SK-N-SH treated with all-trans-retinoic acid at 6 μM for 48 hours (cell line): ENCODE measurements around the gene CHST11.
"Not testable (repeated sequence)": the region's sequence is repeated elsewhere in the genome, so short reads cannot be mapped to it uniquely, and the experiment has no call there.

ENCODE experiments used
- ATAC-seq: fragments of 200-7000 bp; cut with Tn5 transposase; 3 replicates; pipeline ENCODE4 v1.9.1; 2020; ENCODE audit warnings: mild to moderate bottlenecking, moderate library complexity
- ARNTL ChIP-seq: fragments of 450-650 bp; formaldehyde crosslinking; IDR thresholded peaks from 2 replicates; pipeline ENCODE4 v1.5.0; 2020; ENCODE audit warnings: low read depth, mild to moderate bottlenecking, moderate library complexity, borderline replicate concordance
- BACH2 ChIP-seq: fragments of 250-450 bp; sonication (Bioruptor Pico); IDR thresholded peaks from 2 replicates; pipeline ENCODE4 v1.9.0; 2021; ENCODE audit warnings: mild to moderate bottlenecking, borderline replicate concordance
- CSDC2 ChIP-seq: fragments of 250-450 bp; sonication (Bioruptor Pico); IDR thresholded peaks from 2 replicates; pipeline ENCODE4 v1.5.0; 2020; ENCODE audit warnings: mild to moderate bottlenecking, moderate library complexity
- ESRRG ChIP-seq: fragments of 250-450 bp; sonication (Bioruptor Pico); IDR thresholded peaks from 2 replicates; pipeline ENCODE4 v1.6.1; 2021; ENCODE audit warnings: mild to moderate bottlenecking
- GLIS3 ChIP-seq: fragments of 250-450 bp; sonication (Bioruptor Pico); IDR thresholded peaks from 2 replicates; pipeline ENCODE4 v1.5.0; 2020; ENCODE audit warnings: mild to moderate bottlenecking, moderate library complexity
- ISL1 ChIP-seq: fragments of 250-450 bp; sonication (Bioruptor Pico); IDR thresholded peaks from 2 replicates; pipeline ENCODE4 v2.1.2; 2022; ENCODE audit warnings: mild to moderate bottlenecking, moderate library complexity
- OSR1 ChIP-seq: fragments of 250-450 bp; sonication (Bioruptor Pico); IDR thresholded peaks from 2 replicates; pipeline ENCODE4 v1.8.0; 2022; ENCODE audit warnings: moderate library complexity, mild to moderate bottlenecking, inconsistent platforms
- PPARA ChIP-seq: fragments of 250-450 bp; sonication (Bioruptor Pico); IDR thresholded peaks from 2 replicates; pipeline ENCODE4 v1.5.0; 2020; ENCODE audit warnings: mild to moderate bottlenecking, borderline replicate concordance
- RARB ChIP-seq: fragments of 250-450 bp; sonication (Bioruptor Pico); IDR thresholded peaks from 2 replicates; pipeline ENCODE4 v1.8.0; 2021; ENCODE audit warnings: mild to moderate bottlenecking, moderate library complexity
- SNAI2 ChIP-seq: fragments of 250-450 bp; sonication (Bioruptor Pico); IDR thresholded peaks from 2 replicates; pipeline ENCODE4 v1.5.0; 2020; ENCODE audit warnings: mild to moderate bottlenecking, moderate library complexity
- TCF4 ChIP-seq: fragments of 250-450 bp; sonication (Bioruptor Pico); IDR thresholded peaks from 2 replicates; pipeline ENCODE4 v1.8.0; 2021; ENCODE audit warnings: mild to moderate bottlenecking, moderate library complexity, borderline replicate concordance
- ZC3H10 ChIP-seq: fragments of 250-450 bp; sonication (Bioruptor Pico); IDR thresholded peaks from 2 replicates; pipeline ENCODE4 v1.5.1; 2021; ENCODE audit warnings: mild to moderate bottlenecking, moderate library complexity
- ZFP3 ChIP-seq: fragments of 250-450 bp; sonication (Bioruptor Pico); IDR thresholded peaks from 2 replicates; pipeline ENCODE4 v1.5.0; 2020; ENCODE audit warnings: mild to moderate bottlenecking, moderate library complexity
- ZFP30 ChIP-seq: fragments of 450-650 bp; formaldehyde crosslinking; IDR thresholded peaks from 2 replicates; pipeline ENCODE4 v1.5.0; 2022; ENCODE audit warnings: mild to moderate bottlenecking, moderate library complexity
- ZNF565 ChIP-seq: fragments of 450-650 bp; formaldehyde crosslinking; conservative IDR thresholded peaks from 2 replicates; pipeline ENCODE4 v1.5.0; 2020; ENCODE audit warnings: low read depth, mild to moderate bottlenecking, moderate library complexity
- ZNF70 ChIP-seq: fragments of 450-650 bp; formaldehyde crosslinking; IDR thresholded peaks from 2 replicates; pipeline ENCODE4 v1.5.0; 2020; ENCODE audit warnings: mild to moderate bottlenecking, moderate library complexity
- ZNF8 ChIP-seq: fragments of 450-650 bp; formaldehyde crosslinking; IDR thresholded peaks from 2 replicates; pipeline ENCODE4 v1.5.0; 2020; ENCODE audit warnings: mild to moderate bottlenecking, moderate library complexity
- TF ChIP-seq, protein P1 (sequence below): fragments of 250-450 bp; sonication (Bioruptor Pico); IDR thresholded peaks from 2 replicates; pipeline ENCODE4 v1.5.1; 2020; ENCODE audit warnings: low read depth, mild to moderate bottlenecking, moderate library complexity
- TF ChIP-seq, protein P2 (sequence below): fragments of 250-450 bp; sonication (Bioruptor Pico); IDR thresholded peaks from 2 replicates; pipeline ENCODE4 v1.5.1; 2021; ENCODE audit warnings: mild to moderate bottlenecking, moderate library complexity
- TF ChIP-seq, protein P3 (sequence below): fragments of 250-450 bp; sonication (Bioruptor Pico); IDR thresholded peaks from 2 replicates; pipeline ENCODE4 v1.8.0; 2020; ENCODE audit warnings: mild to moderate bottlenecking, moderate library complexity, borderline replicate concordance
- TF ChIP-seq, protein P4 (sequence below): fragments of 250-450 bp; sonication (Bioruptor Pico); IDR thresholded peaks from 2 replicates; pipeline ENCODE4 v1.5.0; 2020; ENCODE audit warnings: mild to moderate bottlenecking, moderate library complexity
- TF ChIP-seq, protein P5 (sequence below): fragments of 250-450 bp; sonication (Bioruptor Pico); IDR thresholded peaks from 2 replicates; pipeline ENCODE4 v1.8.0; 2021; ENCODE audit warnings: low read depth, mild to moderate bottlenecking, moderate library complexity, borderline replicate concordance

Gene CHST11

DNA sequence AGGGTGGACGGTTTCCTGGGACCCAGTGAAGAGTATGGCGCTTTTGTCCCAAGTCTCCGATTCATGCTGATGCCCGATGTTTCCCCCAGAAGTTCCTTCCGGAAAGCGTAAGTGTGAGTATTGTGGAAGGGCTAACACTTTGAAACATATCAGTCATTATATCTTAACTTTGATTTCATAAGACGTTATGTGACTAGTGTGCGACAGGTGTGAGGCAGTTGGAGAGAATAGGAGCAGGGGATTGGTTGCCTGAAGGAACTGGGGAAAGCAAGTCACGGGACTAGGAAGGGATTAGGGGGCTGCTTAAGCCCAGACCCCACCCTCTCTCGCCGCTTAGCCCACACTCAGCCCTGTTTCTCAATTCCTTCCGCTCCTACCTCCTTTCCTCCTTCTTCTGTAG lies 154.9 kb downstream of the CHST11 start (continued):
- TF ChIP-seq, protein P1, sequence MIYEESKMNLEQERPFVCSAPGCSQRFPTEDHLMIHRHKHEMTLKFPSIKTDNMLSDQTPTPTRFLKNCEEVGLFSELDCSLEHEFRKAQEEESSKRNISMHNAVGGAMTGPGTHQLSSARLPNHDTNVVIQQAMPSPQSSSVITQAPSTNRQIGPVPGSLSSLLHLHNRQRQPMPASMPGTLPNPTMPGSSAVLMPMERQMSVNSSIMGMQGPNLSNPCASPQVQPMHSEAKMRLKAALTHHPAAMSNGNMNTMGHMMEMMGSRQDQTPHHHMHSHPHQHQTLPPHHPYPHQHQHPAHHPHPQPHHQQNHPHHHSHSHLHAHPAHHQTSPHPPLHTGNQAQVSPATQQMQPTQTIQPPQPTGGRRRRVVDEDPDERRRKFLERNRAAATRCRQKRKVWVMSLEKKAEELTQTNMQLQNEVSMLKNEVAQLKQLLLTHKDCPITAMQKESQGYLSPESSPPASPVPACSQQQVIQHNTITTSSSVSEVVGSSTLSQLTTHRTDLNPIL (CRISPR knock-in tag) = no peak
- TF ChIP-seq, protein P2, sequence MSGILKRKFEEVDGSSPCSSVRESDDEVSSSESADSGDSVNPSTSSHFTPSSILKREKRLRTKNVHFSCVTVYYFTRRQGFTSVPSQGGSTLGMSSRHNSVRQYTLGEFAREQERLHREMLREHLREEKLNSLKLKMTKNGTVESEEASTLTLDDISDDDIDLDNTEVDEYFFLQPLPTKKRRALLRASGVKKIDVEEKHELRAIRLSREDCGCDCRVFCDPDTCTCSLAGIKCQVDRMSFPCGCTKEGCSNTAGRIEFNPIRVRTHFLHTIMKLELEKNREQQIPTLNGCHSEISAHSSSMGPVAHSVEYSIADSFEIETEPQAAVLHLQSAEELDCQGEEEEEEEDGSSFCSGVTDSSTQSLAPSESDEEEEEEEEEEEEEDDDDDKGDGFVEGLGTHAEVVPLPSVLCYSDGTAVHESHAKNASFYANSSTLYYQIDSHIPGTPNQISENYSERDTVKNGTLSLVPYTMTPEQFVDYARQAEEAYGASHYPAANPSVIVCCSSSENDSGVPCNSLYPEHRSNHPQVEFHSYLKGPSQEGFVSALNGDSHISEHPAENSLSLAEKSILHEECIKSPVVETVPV = no peak

DNA sequence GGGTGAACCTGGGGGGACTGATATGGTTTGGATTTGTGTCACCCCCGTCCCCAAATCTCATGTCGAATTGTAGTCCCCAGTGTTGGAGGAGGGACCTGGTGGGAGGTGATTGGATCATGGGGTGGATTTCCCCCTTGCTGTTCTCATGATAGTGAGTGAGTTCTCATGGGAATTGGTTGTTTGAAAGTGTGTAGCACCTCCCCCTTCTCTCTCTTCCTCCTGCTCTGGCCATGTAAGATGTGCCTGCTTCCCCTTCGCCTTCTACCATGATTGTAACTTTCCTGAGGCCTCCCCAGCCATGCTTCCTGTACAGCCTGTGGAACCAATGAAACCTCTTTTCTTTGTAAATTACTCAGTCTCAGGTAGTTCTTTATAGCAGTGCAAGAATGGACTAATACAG lies 156.6 kb downstream of the CHST11 start:
- not testable (repeated sequence) for ATAC-seq

DNA sequence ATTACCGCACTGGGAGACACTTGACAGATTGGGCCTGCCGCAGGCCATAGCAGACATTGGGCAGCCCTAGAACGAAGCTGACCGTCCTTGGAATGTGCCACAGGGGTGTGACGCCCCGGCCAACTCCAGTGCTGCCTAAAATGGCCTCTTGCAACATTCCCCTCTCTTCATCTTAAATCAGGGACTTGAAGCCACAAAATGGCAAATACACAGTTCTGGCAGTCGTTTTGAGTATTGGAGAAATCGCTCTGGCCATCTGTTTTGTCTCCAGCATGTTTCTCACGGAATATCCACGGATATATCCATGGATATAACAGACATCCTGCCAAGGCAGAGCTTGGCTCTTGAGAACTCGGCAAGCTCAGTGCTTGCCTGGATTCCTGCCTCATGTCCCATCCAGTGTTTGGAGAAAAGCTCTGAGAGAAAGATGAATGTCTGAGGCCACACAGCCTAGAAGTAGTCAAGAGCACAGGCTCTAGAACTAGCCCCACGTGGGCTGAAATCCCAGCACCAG lies 158.4 kb downstream of the CHST11 start:
- no peak for TF ChIP-seq ESRRG (CRISPR knock-in tag)
- TF ChIP-seq ZNF70 (CRISPR knock-in tag) = no peak
- TF ChIP-seq ISL1 (CRISPR knock-in tag) = no peak
- TF ChIP-seq ZFP30 (CRISPR knock-in tag) = no peak
- no peak for TF ChIP-seq ZC3H10 (CRISPR knock-in tag)
- TF ChIP-seq ARNTL = no peak
- TF ChIP-seq, protein P1 (CRISPR knock-in tag) = no peak
- TF ChIP-seq PPARA (CRISPR knock-in tag) = no peak
- TF ChIP-seq, protein P2 = no peak
- TF ChIP-seq, protein P3, sequence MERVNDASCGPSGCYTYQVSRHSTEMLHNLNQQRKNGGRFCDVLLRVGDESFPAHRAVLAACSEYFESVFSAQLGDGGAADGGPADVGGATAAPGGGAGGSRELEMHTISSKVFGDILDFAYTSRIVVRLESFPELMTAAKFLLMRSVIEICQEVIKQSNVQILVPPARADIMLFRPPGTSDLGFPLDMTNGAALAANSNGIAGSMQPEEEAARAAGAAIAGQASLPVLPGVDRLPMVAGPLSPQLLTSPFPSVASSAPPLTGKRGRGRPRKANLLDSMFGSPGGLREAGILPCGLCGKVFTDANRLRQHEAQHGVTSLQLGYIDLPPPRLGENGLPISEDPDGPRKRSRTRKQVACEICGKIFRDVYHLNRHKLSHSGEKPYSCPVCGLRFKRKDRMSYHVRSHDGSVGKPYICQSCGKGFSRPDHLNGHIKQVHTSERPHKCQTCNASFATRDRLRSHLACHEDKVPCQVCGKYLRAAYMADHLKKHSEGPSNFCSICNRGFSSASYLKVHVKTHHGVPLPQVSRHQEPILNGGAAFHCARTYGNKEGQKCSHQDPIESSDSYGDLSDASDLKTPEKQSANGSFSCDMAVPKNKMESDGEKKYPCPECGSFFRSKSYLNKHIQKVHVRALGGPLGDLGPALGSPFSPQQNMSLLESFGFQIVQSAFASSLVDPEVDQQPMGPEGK = no peak
- no peak for TF ChIP-seq RARB
- no peak for TF ChIP-seq BACH2 (CRISPR knock-in tag)
- TF ChIP-seq SNAI2 (CRISPR knock-in tag) = no peak
- no peak for TF ChIP-seq GLIS3 (CRISPR knock-in tag)
- no peak for TF ChIP-seq TCF4 (CRISPR knock-in tag)
- no peak for ATAC-seq

DNA sequence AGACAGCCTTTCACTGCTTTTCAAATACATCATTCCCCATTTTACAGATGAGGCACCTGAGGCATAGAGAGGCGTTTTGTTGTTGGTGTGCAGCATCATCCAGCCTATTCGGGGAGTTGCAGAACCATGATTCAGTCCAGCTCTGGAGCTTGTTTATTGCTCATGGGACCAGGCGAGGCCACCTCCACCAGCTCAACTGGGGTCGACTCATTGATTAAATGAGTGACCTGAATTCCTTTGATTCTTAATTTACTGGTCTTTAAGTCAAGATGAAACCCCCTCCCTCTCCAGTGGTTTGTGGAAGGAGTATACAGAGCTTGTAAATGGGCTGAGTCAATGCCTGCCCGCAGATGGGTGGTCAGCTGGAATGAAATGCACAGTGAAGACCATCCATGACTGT lies 161.9 kb downstream of the CHST11 start:
- TF ChIP-seq ARNTL = no peak
- no peak for TF ChIP-seq GLIS3 (CRISPR knock-in tag)
- TF ChIP-seq, protein P4, sequence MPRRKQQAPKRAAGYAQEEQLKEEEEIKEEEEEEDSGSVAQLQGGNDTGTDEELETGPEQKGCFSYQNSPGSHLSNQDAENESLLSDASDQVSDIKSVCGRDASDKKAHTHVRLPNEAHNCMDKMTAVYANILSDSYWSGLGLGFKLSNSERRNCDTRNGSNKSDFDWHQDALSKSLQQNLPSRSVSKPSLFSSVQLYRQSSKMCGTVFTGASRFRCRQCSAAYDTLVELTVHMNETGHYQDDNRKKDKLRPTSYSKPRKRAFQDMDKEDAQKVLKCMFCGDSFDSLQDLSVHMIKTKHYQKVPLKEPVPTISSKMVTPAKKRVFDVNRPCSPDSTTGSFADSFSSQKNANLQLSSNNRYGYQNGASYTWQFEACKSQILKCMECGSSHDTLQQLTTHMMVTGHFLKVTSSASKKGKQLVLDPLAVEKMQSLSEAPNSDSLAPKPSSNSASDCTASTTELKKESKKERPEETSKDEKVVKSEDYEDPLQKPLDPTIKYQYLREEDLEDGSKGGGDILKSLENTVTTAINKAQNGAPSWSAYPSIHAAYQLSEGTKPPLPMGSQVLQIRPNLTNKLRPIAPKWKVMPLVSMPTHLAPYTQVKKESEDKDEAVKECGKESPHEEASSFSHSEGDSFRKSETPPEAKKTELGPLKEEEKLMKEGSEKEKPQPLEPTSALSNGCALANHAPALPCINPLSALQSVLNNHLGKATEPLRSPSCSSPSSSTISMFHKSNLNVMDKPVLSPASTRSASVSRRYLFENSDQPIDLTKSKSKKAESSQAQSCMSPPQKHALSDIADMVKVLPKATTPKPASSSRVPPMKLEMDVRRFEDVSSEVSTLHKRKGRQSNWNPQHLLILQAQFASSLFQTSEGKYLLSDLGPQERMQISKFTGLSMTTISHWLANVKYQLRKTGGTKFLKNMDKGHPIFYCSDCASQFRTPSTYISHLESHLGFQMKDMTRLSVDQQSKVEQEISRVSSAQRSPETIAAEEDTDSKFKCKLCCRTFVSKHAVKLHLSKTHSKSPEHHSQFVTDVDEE = no peak
- ATAC-seq = no peak

DNA sequence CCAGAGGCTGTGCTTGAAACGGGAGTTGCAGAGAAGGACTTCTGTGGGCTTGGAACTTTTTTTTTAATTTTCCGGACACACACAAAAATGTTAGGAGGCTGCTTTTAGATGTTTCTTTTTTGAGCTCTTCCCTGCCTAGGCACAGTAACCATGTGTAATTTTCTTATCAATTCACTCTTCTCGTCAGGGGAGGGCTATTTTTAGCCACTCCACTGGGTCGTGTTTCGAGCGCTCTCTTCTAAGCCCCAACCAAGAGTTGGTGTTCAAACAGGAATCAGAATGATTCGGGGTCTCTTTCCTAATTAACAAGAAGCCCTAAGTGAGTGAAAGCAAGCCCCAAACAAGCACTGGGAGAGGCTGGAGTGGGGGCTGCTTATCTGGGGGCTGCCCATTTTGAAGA lies 162.6 kb downstream of the CHST11 start:
- ATAC-seq = no peak
- TF ChIP-seq, protein P5, sequence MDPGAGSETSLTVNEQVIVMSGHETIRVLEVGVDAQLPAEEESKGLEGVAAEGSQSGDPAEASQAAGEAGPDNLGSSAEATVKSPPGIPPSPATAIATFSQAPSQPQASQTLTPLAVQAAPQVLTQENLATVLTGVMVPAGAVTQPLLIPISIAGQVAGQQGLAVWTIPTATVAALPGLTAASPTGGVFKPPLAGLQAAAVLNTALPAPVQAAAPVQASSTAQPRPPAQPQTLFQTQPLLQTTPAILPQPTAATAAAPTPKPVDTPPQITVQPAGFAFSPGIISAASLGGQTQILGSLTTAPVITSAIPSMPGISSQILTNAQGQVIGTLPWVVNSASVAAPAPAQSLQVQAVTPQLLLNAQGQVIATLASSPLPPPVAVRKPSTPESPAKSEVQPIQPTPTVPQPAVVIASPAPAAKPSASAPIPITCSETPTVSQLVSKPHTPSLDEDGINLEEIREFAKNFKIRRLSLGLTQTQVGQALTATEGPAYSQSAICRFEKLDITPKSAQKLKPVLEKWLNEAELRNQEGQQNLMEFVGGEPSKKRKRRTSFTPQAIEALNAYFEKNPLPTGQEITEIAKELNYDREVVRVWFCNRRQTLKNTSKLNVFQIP = no peak
- TF ChIP-seq GLIS3 (CRISPR knock-in tag) (no peak), ZFP3 (no peak), ISL1 (CRISPR knock-in tag) (no peak), ZNF8 (CRISPR knock-in tag) (no peak), SNAI2 (CRISPR knock-in tag) (no peak), ZNF70 (CRISPR knock-in tag) (no peak), ZFP30 (CRISPR knock-in tag) (no peak), ARNTL (no peak), OSR1 (CRISPR knock-in tag) (no peak), ZC3H10 (CRISPR knock-in tag) (no peak), RARB (no peak), TCF4 (CRISPR knock-in tag) (no peak), CSDC2 (no peak), BACH2 (CRISPR knock-in tag) (no peak), ZNF565 (CRISPR knock-in tag) (no peak)
